Hepatocyte (in vitro differentiated cells): ENCODE data around the gene COX14. TPM values are rescaled to one million over a fixed set of nuclear protein-coding genes. Genes with fewer than 3 reads are reported as not detected.
A peak's percentile ranks its signal among the peaks of the same experiment; 100 is the strongest.

Experiments
- DNase-seq: peaks from one replicate; pipeline ENCODE4 v3.0.0-alpha.2; 2016; ENCODE audit warnings: low spot score
- H2AFZ ChIP-seq: fragments of 200-600 bp; sonication (generic); 2 replicates; pipeline ENCODE4 v1.6.0; 2016; ENCODE audit warnings: antibody characterized with exemption, mild to moderate bottlenecking
- H3K27ac ChIP-seq: fragments of 200-600 bp; sonication (generic); 2 replicates; pipeline ENCODE4 v1.5.1; 2016; ENCODE audit warnings: mild to moderate bottlenecking
- H3K27me3 ChIP-seq: fragments of 200-600 bp; sonication (generic); 2 replicates; pipeline ENCODE4 v1.6.1; 2016
- H3K36me3 ChIP-seq: fragments of 200-600 bp; sonication (generic); replicated peaks from 2 replicates; pipeline ENCODE4 v1.5.1; 2016; ENCODE audit warnings: low read depth; ENCODE audit not compliant: insufficient read depth
- H3K4me1 ChIP-seq: fragments of 200-600 bp; sonication (generic); 2 replicates; pipeline ENCODE4 v1.5.1; 2016; ENCODE audit warnings: mild to moderate bottlenecking, moderate library complexity; ENCODE audit not compliant: insufficient read depth
- H3K4me2 ChIP-seq: fragments of 200-600 bp; sonication (generic); 2 replicates; pipeline ENCODE4 v1.6.0; 2016
- H3K4me3 ChIP-seq: fragments of 200-600 bp; sonication (generic); 2 replicates; pipeline ENCODE4 v1.5.1; 2016; ENCODE audit warnings: mild to moderate bottlenecking
- H3K79me2 ChIP-seq: fragments of 200-600 bp; sonication (generic); 2 replicates; pipeline ENCODE4 v1.6.0; 2017; ENCODE audit warnings: mild to moderate bottlenecking
- H3K9me2 ChIP-seq: fragments of 200-600 bp; sonication (generic); replicated peaks from 2 replicates; pipeline ENCODE4 v1.6.0; 2017; ENCODE audit warnings: mild to moderate bottlenecking; ENCODE audit not compliant: insufficient read depth
- H3K9me3 ChIP-seq: fragments of 200-600 bp; sonication (generic); 2 replicates; pipeline ENCODE4 v1.5.1; 2016; ENCODE audit warnings: low read depth, mild to moderate bottlenecking
- H4K20me1 ChIP-seq: fragments of 200-600 bp; sonication (generic); 2 replicates; pipeline ENCODE4 v1.6.0; 2016; ENCODE audit warnings: mild to moderate bottlenecking; ENCODE audit not compliant: insufficient read depth, poor library complexity, severe bottlenecking
- CTCF ChIP-seq: fragments of 200-600 bp; sonication (generic); IDR thresholded peaks from 2 replicates; pipeline ENCODE4 v1.5.1; 2016; ENCODE audit warnings: antibody characterized with exemption, mild to moderate bottlenecking; ENCODE audit not compliant: poor library complexity
- EZH2 ChIP-seq: fragments of 200-600 bp; sonication (generic); IDR thresholded peaks from 2 replicates; pipeline ENCODE4 v1.6.1; 2016; ENCODE audit warnings: antibody characterized with exemption, mild to moderate bottlenecking, borderline replicate concordance
- EZH2phosphoT487 ChIP-seq: fragments of 200-600 bp; sonication (generic); IDR thresholded peaks from one replicate; pipeline ENCODE4 v1.6.1; 2018; ENCODE audit warnings: antibody characterized with exemption, mild to moderate bottlenecking, low read depth, moderate library complexity; ENCODE audit not compliant: unreplicated experiment, severe bottlenecking
- WGBS: methylation state at CpG from one replicate; pipeline ENCODE4 v1.1.6; 2016; ENCODE audit warnings: low lambda C conversion rate; ENCODE audit errors: missing lambda C conversion rate; 5-methylcytosine and 5-hydroxymethylcytosine counted together
- polyA plus RNA-seq: library from polyadenylated mRNA; unstranded; fragments of >200 nt; fragmentation: Nextera tagmentation; extraction: Ambion mirVana; gene quantifications from 2 replicates; pipeline ENCODE4 v1.2.1, GENCODE V29; 2016
- total RNA-seq: library from RNA; depleted of rRNA; stranded (reverse); fragments of >200 nt; gene quantifications from 2 replicates; pipeline ENCODE4 v1.2.3, GENCODE V29; 2014

Gene COX14
- total and polyA plus RNA-seq, 2 experiments from 2014 or later = 61.5 to 186 TPM

GRCh38 chr12:50103351-50103750 lies 8.7 kb upstream of the COX14 start:
- no peaks in the 10 kb centered on the region for H4K20me1 ChIP-seq
- H3K9me3 ChIP-seq = no peaks in the 10 kb centered on the region
- H3K9me2 ChIP-seq = no peaks in the 10 kb centered on the region
- H3K4me1 ChIP-seq = peaks cover 25% of the 10 kb centered on the region
- no peak overlapping the region for H2AFZ ChIP-seq
- H3K36me3 ChIP-seq = no peaks in the 10 kb centered on the region
- no peak for TF ChIP-seq EZH2phosphoT487
- no peak for TF ChIP-seq CTCF
- TF ChIP-seq EZH2 = no peak
- peak overlapping the region; percentile 84 for H3K27ac ChIP-seq
- WGBS = 95% methylated on average over 2 of the region's 2 CpGs
- peaks cover 2% of the 10 kb centered on the region for H3K79me2 ChIP-seq
- DNase-seq = no peak
- peak overlapping the region; percentile 76 for H3K4me2 ChIP-seq
- no peaks in the 10 kb centered on the region for H3K27me3 ChIP-seq
- H3K4me3 ChIP-seq = no peak overlapping the region

- no peaks in the 10 kb centered on the region for H3K9me2 ChIP-seq
- H3K4me3 ChIP-seq = no peak within 1 kb of the TSS
- H3K9me3 ChIP-seq = no peaks in the 10 kb centered on the region
- peak; percentile 92 for DNase-seq
- H3K27ac ChIP-seq = peak within 1 kb of the TSS; percentile 84
- H3K27me3 ChIP-seq = no peaks in the 10 kb centered on the region
- H3K4me1 ChIP-seq = peaks cover 25% of the 10 kb centered on the region
- TF ChIP-seq EZH2 = no peak
- no peaks in the 10 kb centered on the region for H4K20me1 ChIP-seq
- 35% methylated on average over 13 of the region's 13 CpGs for WGBS
- H2AFZ ChIP-seq = no peak within 1 kb of the TSS
- H3K4me2 ChIP-seq = peak within 1 kb of the TSS; percentile 76
- H3K79me2 ChIP-seq = peaks cover 2% of the 10 kb centered on the region
- no peaks in the 10 kb centered on the region for H3K36me3 ChIP-seq
These were observed 8.2 kb upstream of the COX14 start, which contains the start of gene GPD1 for GRCh38 chr12:50103767-50104321. Gene GPD1 (plus strand): TSS chr12:50104008. CDS start chr12:50104051, 43 bp downstream.

DNA sequence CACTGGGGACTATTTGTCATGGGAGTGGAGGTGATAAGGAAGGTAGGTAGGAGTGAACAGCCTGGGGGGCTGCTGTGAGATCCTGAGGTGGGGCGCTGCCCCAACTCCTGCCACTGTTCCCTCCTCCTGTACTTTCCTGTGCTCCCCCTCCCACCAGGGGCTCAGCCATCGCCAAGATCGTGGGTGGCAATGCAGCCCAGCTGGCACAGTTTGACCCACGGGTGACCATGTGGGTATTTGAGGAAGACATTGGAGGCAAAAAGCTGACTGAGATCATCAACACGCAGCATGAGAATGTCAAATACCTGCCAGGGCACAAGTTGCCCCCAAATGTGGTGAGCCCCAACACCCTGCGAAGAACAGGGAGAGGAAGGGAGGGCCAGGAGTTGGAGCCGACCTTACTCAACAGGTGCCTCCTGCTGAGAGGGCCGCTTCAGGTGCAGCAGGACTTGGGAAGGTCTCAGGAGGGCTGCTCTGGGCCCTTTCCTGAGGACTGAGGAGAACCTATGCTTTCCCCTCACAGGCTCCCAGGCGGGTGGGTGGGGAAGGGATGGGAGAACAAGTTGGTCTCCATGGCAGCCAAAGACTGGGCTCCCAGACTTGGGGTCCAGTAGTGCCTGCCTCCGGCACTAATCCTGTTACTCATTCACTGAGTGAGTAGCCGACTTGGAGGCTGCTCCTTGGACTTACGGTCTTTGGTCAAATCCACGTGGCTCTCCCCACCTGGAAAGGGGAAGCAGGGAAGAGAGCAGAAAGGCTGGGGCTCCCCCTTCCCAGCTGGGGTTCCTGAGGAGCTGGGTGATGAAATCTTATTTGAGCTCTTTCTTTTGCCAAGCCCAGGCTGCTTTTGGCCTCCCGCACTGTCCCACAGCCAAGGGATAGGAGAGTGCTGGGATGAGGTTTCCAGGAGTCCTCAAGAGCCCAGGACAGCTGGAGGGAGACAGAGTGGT lies 7.3 kb upstream of the COX14 start:
- peak; percentile 68 for DNase-seq
- Histone ChIP-seq H3K4me1 (peaks cover 31% of the 10 kb centered on the region), H3K27me3 (no peaks in the 10 kb centered on the region), H3K79me2 (peaks cover 2% of the 10 kb centered on the region), H3K4me2 (peak overlapping the region; percentile 76), H3K9me2 (no peaks in the 10 kb centered on the region), H3K27ac (peak overlapping the region; percentile 84), H3K9me3 (no peaks in the 10 kb centered on the region), H2AFZ (no peak overlapping the region), H3K36me3 (no peaks in the 10 kb centered on the region), H3K4me3 (no peak overlapping the region), H4K20me1 (no peaks in the 10 kb centered on the region)
- TF ChIP-seq EZH2phosphoT487 (no peak), EZH2 (no peak), CTCF (no peak)
- 73% methylated on average over 13 of the region's 14 CpGs for WGBS

DNA sequence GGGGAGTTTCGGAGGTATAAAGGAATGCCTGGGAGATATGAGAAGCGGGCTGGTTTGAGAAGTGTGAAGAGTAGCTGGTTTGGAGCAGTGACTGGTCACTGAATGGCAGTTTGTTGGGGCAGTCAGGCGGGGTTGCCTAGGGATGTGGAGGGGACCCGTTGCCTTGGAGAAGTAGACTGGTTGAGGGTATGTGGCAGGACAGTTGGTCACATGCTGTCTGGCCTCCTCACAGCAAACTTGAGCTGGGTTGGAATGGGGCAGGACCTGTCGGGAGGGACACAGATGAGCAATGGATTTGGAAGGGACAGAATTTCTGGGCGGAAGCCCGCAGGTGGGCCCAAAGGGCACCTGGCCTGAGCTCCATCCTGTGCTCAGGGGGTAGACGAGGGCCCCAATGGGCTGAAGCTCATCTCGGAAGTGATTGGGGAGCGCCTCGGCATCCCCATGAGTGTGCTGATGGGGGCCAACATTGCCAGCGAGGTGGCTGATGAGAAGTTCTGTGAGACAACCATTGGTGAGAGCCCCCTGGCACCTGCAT lies 6.1 kb upstream of the COX14 start:
- Histone ChIP-seq H3K9me3 (no peaks in the 10 kb centered on the region), H3K4me1 (peaks cover 42% of the 10 kb centered on the region), H3K79me2 (peaks cover 2% of the 10 kb centered on the region), H3K4me2 (peak overlapping the region; percentile 76), H2AFZ (no peak overlapping the region), H3K27ac (no peak overlapping the region), H4K20me1 (no peaks in the 10 kb centered on the region), H3K27me3 (no peaks in the 10 kb centered on the region), H3K4me3 (no peak overlapping the region), H3K36me3 (no peaks in the 10 kb centered on the region), H3K9me2 (no peaks in the 10 kb centered on the region)
- no peak for TF ChIP-seq CTCF
- no peak for TF ChIP-seq EZH2
- no peak for TF ChIP-seq EZH2phosphoT487
- DNase-seq = no peak
- WGBS = 96% methylated on average over 12 of the region's 12 CpGs
